HG02884 (cell line): ENCODE results near the gene RPEL1.

ENCODE experiments used
- ATAC-seq: cut with Tn5 transposase; IDR thresholded peaks from one replicate; pipeline ENCODE4 v1.9.1; 2021; ENCODE audit warnings: mild to moderate bottlenecking, moderate library complexity; ENCODE audit not compliant: unreplicated experiment

The RPEL1 gene

DNA sequence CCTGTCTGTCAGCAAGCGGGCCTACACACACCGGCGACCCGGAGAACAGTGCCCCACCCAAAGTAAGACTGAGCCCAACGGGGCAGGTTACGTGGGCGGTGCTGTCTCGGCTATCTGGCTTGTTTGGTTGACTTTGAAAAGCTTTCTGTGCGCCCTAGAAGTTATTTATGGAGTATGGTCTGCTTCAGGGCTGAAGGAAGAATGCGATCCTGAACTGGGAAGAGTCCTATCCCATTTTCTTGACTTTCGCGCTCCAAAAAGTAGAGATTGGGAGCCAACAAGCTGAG is 32.8 kb downstream of the RPEL1 start:
- ATAC-seq = no peak

DNA sequence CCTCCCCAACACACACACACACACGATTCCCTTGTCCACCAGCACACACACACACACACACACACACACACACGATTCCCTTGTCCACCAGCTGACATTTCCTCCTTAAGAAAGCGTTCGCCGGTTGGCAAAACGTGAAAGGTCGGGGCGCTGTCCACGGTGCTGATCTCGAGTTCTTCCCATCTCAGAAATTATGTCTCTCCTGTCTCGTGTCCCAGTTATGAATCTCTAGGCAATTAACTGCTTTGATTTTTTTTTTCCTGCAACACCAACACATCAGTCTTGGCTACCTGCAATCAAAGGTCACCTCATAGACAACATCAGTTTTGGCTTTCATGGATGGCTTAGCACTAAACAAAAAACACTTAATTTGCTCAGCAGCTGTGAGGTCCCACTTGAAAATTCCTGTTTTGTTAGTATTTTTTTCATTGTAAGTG is 33.2 kb downstream of the RPEL1 start:
- ATAC-seq = no peak

DNA sequence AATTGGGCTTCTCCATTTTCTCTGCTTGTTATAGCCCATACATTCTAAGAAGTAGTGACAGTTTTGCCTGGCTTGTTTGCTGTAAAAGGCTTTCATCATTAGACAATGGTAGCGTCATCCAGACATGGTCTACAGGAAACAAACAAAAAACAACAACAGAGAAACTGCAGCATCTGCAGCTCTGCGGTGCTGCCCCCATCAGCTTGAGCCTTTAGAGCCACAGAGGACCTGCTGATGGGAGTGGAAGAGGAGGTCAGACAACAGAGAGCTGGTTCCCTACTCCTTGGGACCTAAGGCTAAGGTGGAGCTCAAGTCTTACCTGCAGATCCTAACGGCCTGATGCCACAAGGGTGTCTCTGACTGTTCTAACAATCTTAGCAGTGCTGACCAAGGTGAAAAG is 34.3 kb downstream of the RPEL1 start:
- no peak for ATAC-seq

DNA sequence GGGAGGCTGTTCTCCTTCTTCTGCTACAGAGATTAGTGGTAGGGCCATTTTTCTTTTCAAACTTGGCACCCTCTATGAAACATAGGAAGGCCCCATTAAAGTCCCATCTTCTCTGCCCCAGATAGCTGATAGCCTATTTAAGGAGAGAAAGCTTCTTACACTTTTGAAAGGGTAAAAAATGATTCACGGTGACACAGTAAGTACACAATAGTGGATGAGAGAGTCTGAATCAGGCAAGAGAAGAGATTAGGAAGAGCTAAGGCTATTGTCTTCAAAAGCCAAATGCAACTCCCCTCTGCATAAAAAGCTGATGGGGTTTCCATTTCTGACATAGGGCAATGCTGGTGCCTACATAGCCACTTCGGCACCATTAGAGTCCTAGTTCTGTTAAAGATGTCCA is 34.8 kb downstream of the RPEL1 start:
- ATAC-seq = no peak

DNA sequence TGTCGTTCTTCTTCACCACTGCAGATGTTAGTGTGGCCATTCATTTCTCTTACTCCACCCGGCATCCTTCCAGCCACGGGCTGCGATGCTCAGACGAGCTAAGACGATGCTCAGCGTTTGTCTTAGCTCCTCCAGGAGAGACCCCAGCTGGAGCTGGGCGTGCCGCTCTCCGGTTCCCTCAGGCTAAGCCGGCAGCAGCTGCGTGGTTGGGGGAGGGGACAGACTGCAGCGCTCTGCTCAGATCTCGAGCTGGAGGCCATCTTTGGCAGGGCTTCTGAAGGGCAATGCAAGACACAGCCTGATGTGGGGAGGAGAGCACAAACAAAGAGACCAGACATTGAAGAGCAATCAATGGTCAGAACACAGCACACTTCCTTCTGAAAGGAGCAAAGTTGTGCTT is 36.1 kb downstream of the RPEL1 start:
- ATAC-seq = no peak

DNA sequence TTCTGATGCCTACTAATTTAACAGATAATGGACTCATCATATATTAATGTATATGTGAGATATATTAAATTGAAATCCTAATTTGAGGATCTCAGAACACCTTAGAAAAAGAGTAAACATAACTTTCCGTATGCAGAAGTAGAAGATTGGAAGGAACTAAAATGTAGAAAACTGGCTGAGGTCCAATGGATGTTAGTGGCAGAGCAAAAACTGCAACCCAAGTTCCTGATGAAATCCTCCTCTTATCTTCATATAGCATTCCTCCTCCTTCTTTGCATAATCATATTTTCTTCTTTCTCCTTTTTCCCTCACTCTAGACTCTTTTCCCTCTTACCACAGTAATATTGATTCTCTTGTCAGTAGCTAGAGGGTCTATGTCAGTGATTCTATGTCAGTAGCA is 37.3 kb downstream of the RPEL1 start:
- no peak for ATAC-seq

DNA sequence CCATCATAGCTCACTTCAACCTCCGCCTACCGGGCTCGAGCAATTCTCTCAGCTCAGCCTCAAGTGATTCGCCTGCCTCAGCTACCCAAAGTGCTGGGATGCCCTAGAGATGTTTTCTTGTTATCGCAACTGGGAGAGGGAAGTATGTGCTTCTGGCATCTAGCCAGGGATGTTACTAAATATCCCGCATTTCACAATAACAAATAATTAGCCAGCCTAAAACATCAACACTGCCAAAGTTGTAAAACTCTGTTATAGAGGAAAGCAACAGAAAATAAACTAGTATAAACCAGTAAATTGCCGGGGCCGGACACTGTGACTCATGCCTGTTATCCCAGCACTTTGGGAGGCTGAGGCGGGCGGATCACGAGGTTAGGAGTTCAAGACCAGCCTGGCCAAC is 38.5 kb downstream of the RPEL1 start:
- ATAC-seq = no peak

DNA sequence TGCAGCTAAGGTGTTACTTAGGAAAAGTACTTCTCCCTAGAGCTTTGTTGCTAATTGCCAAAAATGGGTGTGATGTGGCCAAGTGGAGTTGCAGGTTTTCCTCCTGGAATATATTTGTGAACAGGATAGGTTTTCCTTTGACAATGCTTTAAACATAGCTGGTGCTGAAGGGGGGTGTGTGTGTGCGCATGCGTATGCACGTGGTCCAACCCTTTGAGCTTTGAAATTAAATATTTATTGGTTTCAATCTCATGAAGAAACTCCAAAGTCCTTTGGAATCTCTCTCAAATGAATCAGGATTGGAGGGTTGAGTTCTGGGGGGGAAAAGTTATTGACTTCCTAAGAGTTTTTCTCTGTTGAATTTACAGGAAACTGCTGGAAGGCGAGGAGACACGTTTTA is 42.3 kb downstream of the RPEL1 start:
- no peak for ATAC-seq

DNA sequence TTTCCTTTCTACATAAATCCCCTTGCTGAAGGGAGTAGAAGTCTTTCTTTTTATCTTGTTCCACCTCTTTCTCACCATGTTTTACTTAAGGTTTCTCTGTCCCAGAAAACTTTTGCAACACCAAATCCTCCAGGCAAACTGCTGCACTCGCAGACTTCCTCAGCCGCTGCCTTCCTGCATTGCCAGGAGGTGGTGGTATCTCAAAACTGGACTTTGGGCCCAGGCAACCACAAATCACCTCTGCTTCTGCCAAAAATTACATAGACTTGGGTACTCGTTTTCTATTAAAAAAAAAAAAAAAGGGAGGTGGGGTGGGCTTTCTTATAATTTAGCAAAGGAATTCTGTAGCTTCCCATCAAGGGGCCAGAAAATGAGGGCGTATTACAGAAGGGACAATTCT is 45.9 kb downstream of the RPEL1 start:
- ATAC-seq = no peak

DNA sequence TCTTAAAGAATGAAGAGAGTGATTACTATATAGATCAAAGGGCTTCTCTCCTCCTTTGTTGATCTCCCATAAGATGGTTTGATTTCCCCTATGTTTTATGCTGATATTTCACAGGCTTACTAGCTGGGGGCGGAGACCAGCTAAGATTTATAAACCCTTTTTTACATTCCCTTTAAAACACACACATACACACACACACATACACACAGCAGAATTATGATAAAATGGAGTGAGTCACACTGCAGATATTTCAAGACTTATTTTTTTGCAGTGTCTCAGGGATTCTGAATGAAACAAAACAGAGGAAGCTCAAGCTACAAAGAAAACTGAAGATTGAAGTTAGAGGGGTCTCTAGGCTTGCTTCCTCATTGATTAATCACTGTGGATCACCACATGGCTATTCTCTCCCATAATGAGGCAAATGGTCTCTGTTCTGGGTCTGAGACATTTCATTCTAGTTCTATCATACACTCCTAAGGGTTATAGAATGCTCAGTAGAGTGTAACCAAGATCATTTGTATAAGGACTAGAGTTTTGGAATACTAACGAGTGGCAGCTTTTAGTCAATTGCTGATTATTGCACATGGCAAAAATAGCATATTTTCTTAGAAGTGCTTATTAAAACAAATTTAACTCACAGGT is 49.8 kb downstream of the RPEL1 start:
- no peak for ATAC-seq
